CD4-positive, alpha-beta T cell treated with Interleukin-15 for 1 hour (primary cell): ENCODE results near the gene CLEC4A.
A peak's percentile ranks its signal among the peaks of the same experiment; 100 is the strongest.
"Not testable (repeated sequence)": the region's sequence is repeated elsewhere in the genome, so short reads cannot be mapped to it uniquely, and the experiment has no call there.

Source experiments
- DNase-seq: peaks from one replicate; pipeline ENCODE4 v3.0.0-alpha.2; 2020

The CLEC4A gene

GRCh38 chr12:8123124-8123912 is at the start of gene CLEC4A:
CLEC4A (plus strand) TSS chr12:8123617; CDS start chr12:8123879, 262 bp downstream.
- no peak for DNase-seq

DNA sequence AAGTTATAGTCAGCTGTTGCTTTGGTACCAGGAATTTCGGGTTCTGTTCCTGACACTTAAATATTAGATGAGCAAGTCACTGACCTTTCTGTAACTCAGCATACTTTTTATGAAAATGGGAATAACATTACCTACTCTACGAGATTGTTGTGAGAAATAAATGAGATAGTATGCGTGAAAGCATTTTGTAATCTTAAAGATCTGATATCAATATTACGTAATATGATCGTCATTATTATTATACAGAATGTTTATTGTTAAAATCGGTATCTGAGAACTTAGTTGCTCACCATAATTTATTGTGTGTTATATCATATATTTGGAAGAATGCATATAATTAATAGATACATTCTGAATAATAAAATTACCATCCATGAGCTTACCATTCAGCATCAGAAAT is 47.5 kb upstream of the CLEC4A start:
- DNase-seq = no peak

- no peak for DNase-seq
Measured at GRCh38 chr12:8076366-8076765, 47.1 kb upstream of the CLEC4A start.

DNA sequence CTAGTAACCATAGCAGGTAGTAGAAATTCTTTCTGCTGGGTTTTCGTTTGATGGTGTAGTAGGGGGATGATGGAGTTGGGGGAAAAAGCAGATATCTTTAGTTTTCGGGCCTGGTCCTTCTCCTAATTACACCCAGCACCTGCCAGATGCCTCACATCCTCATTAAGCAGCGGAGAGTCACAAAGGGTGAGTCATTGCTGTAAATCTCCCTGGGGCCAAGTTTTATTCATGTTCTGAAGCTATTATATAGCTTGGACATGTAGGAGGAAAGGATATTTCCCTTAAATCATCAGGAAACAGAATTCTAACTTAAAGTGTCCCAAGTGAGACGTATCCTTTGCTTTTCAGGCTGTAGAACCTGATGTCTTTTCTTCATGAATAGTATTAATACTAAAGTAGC is 46.2 kb upstream of the CLEC4A start:
- DNase-seq = no peak

DNA sequence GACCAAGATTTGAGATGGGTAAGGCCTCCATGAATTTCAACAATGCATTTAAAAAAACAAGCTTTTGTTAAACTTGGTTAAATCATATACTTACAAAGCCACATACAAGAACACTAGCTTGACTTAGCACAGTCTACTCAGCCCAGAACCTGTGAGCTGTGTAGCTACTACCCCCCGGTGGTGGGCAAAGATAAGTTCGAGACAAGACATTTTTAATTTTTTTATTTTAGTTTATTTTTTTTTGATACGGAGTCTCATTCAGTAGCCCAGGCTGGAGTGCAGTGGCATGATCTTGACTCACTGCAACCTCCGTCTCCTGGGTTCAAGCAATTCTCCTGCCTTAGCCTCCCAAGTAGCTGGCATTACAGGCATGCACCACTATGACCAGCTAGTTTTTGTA is 45.0 kb upstream of the CLEC4A start:
- DNase-seq = peak; percentile 77

DNA sequence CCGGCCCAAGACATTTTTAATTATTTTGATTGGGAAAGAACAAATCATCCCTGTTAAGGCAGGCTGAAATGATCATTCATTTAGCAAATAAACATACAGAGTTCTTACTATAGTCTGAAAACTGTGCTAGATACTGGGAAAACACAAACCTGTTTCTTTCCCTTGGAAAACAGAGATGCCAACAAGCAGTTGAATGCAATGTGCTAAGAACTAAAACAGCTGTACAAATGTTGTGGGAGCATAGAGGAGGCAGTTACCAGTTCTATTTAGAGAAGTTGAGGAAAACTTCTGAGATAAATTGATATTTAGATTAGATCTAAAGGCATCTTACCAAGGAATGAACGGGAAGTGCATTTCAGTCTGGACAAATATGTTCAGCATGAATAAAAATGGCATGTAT is 44.5 kb upstream of the CLEC4A start:
- DNase-seq = no peak

- no peak for DNase-seq
Measured at GRCh38 chr12:8080120-8080519, 43.3 kb upstream of the CLEC4A start.

DNA sequence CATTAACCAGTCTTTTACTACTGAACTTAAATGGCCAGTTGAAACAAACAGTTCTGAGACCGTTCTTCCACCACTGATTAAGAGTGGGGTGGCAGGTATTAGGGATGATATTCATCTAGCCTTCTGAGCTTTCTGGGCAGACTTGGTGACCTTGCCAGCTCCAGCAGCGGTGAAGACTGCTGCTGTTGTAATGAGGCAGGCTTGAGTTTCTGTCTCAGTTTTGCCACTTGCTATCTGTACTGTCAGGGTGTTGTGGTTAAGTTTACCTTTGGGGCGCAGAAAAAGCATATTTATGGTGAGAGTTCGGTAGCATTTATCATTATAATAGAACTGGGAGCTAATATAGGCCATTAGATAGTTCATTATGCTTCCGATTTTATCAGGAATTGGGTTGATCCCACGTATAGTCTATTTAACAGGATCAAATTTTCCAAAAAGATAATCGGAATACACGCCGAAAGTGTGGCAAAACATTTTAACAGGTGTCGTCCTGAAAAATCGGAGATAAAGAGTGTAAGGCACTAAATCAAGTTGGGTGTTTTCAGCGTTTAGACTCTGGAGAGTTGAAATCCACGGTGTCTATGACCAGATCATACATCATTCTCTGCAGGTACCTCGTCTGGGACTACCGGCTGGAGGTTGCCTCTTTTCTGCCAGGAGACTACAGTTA is 42.0 kb upstream of the CLEC4A start:
- DNase-seq = peak; percentile 37

DNA sequence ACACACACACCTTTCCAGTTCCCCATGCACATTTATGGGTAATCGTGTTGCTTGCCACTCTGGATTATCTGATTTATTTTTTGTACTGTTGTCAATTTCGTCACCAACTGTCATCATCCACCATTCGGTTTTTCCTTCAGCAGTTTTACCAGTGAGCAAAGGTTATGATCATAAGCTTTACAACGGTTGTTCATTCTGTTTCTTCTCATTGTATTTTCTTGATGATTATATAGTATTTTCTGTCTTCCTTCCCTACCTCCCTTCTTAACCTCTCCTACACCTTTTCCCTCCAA is 40.7 kb upstream of the CLEC4A start:
- DNase-seq = no peak

- not testable (repeated sequence) for DNase-seq
Measured at GRCh38 chr12:8084351-8084750, 39.1 kb upstream of the CLEC4A start.

DNA sequence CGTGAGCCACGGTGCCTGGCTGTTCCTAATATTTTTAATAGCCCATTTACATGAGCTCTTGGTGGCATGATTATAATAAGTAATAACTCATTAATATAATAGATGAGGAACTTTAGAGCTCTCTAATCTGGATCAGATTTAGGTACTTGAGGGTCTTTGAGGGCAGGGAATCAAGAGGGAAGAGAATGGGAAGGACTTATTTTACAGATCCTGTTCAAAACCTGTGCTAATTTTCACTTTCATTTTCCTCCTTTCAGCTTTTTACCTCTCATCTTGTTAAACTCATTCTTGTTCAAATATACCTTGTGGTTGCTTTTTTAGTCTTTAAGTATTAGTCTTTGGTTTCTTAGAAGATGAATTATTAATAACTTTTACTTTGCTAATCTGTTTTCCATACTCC is 35.8 kb upstream of the CLEC4A start:
- DNase-seq = no peak

DNA sequence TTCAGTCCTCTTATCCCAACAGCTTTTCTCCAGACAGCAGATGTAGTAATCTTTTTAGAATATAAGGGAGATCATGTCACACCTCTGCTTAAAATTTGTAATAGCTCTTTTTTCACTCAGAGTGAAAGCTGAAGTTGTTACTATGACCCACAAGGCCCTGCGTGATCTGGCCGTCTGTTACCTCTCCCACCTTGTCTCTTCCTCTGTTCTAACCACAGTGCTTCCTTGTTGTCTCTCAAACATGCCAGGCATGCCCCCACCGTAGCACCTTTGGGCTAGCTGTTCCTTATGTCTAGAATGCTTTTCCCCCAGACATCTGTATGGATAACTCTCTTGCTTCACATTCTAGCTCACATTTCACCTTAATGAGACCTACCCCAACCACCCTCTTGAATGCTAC is 34.8 kb upstream of the CLEC4A start:
- DNase-seq = peak; percentile 50

DNA sequence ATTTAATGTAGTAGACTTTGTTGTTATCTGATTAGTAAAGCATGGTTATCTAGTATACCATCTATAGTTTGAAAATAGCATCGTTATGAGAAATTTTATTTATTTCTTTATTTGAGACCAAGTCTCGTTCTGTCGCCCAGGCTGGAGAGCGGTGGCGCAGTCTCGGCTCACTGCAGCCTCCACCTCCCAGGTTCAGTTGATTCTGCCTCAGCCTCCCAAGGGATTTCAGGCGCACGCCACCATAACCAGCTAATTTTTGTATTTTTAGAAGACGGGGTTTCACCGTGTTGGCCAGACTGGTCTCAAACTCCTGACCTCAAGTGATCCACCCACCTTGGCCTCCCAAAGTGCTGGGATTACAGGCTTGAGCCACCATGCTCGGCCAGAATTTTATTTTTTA is 34.1 kb upstream of the CLEC4A start:
- not testable (repeated sequence) for DNase-seq

DNA sequence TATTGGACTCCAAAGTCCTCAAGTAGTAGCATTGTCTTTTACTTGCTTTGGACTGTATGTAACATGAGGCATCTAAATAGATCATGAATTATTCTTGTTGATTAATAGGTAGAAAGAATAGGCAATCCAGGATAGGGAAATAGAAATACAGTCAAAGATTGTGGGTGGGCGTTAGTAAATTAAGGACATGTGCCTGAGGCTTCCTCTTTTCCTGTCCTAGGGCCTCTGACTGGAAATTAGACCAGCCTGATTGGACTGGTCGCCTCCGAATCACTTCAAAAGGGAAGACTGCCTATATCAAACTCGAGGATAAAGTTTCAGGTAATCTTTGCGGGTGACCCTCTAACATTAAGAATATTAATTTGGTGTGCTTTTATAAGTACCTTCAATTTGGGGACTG is 33.7 kb upstream of the CLEC4A start:
- no peak for DNase-seq

GRCh38 chr12:8093291-8093690 is 30.1 kb upstream of the CLEC4A start:
- DNase-seq = no peak

- DNase-seq = no peak
Measured at GRCh38 chr12:8096281-8096915, 27.0 kb upstream of the CLEC4A start.

- no peak for DNase-seq
Measured at GRCh38 chr12:8099235-8099634, 24.2 kb upstream of the CLEC4A start.

DNA sequence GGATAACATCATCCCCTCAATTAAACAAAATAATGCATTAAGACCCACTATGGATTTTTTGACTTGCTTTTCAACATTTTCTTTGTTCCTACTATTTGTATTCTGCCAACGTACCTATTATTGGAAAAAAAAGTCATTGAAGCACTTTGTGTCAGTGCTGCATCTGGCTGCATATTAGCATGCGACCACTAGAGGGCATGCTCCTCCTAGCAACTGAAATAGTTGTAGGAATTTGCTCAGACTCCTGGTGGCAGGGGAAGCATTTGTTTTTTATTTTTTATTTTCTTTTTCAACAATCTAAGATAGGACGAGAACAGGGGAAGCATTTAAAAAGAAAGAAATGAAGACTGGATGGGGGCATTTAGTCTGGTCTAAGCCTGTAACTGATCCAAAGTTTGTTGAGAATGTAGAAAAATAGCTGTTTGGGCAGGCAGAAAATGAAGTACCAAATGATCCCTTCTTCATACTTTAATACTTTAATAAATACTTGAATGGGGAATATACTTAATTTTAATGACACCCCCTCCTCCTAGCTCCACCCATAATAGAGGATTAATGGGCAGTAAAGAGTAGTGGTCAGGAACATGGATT is 14.5 kb upstream of the CLEC4A start:
- peak; percentile 72 for DNase-seq

- not testable (repeated sequence) for DNase-seq
Measured at GRCh38 chr12:8113117-8113516, 10.3 kb upstream of the CLEC4A start.

DNA sequence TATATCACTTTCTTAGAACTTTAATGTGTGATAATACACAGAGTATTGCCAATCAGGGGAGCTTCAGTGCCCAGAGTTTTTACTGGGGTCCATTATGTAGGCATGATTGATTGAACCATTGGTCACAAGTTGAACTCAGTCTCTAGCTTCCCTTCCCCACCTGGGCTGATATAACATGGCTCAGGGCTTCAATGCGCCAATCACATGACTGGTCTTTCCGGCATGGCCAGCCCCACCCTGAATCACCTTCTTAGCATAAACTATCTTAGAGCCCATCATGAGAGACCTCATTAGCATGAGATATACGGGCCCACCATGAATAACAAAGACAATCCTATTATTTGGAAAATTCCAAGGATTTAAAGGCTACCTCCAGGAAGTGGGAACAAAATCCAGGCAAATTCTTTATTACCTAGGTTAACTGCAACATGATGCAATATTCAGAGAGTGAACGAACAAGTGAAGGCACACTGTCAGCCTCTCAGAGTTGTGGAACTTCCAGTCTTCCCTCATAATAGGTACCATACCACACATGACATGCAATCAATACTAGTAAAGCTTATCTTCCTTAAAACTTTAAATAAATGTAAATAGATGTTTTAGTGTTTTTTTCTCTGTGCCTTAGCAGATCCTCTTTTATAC is 3.2 kb upstream of the CLEC4A start:
- DNase-seq = no peak

- no peak for DNase-seq
Measured at GRCh38 chr12:8127138-8127537, 3.7 kb downstream of the CLEC4A start.

DNA sequence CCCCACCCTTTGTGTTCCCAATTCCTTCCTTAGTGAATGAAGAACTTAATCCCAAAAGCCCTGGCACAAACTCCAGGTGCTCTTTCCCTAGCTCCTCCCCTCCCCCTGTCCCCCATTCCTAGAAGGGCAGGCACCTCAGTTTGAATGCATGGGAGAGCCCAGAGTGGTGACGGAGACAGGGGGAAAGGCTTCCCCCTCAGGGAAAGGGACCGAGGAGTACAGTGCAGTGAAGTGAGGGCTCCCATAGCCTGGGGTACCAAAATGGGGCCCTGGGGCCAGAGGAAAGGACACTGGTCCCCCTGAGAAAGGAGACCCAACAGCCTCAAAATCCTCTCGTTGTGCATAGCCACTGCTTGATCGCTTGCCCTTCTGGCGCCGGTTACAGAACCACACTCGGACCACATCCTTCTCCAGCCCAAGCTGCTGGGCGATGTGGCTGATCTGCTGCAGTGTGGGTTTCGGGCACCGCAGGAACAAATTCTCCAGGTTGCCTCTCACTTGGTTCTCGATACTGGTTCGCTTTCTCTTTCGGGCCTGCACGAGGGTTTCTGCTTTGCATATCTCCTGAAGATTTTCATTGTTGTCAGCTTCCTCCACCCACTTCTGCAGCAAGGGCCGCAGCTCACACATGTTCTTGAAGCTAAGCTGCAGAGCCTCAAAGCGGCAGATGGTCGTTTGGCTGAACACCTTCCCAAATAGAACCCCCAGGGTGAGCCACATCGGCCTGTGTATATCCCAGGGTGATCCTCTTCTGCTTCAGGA is 10.4 kb downstream of the CLEC4A start:
- not testable (repeated sequence) for DNase-seq
